GM12878 (cell line): Measurements from ENCODE around the gene ZBTB48. TPM values are rescaled to one million over a fixed set of nuclear protein-coding genes. Genes with fewer than 3 reads are reported as not detected.

Experiments used
- BACH1 ChIP-seq: fragments of 450-650 bp; IDR thresholded peaks from 2 replicates; pipeline ENCODE4 v1.6.1; 2017; ENCODE audit warnings: mild to moderate bottlenecking, borderline replicate concordance
- BHLHE40 ChIP-seq, 2 experiments: fragments of 450-650 bp in 1 of 2; IDR thresholded peaks; 2 replicates each; pipeline ENCODE4 v1.6.1; 2011 to 2017; ENCODE audit warnings: low read depth in 2 of 2, borderline replicate concordance in 1 of 2, improper control_type of control experiment in 1 of 2, low read length in 1 of 2, mild to moderate bottlenecking in 1 of 2
- BMI1 ChIP-seq: fragments of 450-650 bp; IDR thresholded peaks from 2 replicates; pipeline ENCODE4 v1.6.1; 2016; ENCODE audit warnings: mild to moderate bottlenecking, moderate library complexity, borderline replicate concordance
- CBFB ChIP-seq: IDR thresholded peaks from 2 replicates; pipeline ENCODE4 v1.6.1; 2016; ENCODE audit warnings: antibody characterized with exemption, low read depth
- DPF2 ChIP-seq: fragments of 450-650 bp; IDR thresholded peaks from 2 replicates; pipeline ENCODE4 v1.6.1; 2017; ENCODE audit warnings: mild to moderate bottlenecking
- E4F1 ChIP-seq: fragments of 450-650 bp; IDR thresholded peaks from 2 replicates; pipeline ENCODE4 v1.6.1; 2018; ENCODE audit warnings: borderline replicate concordance, mild to moderate bottlenecking; ENCODE audit not compliant: partially characterized antibody
- EGR1 ChIP-seq, 2 experiments: IDR thresholded peaks; 1 replicate in 1 of 2; 2 replicates in 1 of 2; pipeline ENCODE4 v1.6.1; 2011 to 2012; ENCODE audit warnings: low read depth in 2 of 2, low read length in 2 of 2, borderline replicate concordance in 1 of 2, mild to moderate bottlenecking in 1 of 2, moderate library complexity in 1 of 2
- ESRRA ChIP-seq: IDR thresholded peaks from 2 replicates; pipeline ENCODE4 v1.6.1; 2012; ENCODE audit warnings: mild to moderate bottlenecking, low read length, improper control_type of control experiment
- HCFC1 ChIP-seq: fragments of 150-350 bp; IDR thresholded peaks from 2 replicates; pipeline ENCODE4 v1.6.1; 2014; ENCODE audit warnings: low read length
- IKZF1 ChIP-seq: fragments of 450-650 bp; conservative IDR thresholded peaks from 2 replicates; pipeline ENCODE4 v1.6.1; 2017; ENCODE audit warnings: antibody characterized with exemption, mild to moderate bottlenecking
- JUNB ChIP-seq: IDR thresholded peaks from 2 replicates; pipeline ENCODE4 v1.6.1; 2016; ENCODE audit warnings: antibody characterized with exemption, mild to moderate bottlenecking
- LARP7 ChIP-seq: fragments of 450-650 bp; IDR thresholded peaks from 2 replicates; pipeline ENCODE4 v1.6.1; 2017; ENCODE audit warnings: mild to moderate bottlenecking
- NFXL1 ChIP-seq: fragments of 450-650 bp; IDR thresholded peaks from 2 replicates; pipeline ENCODE4 v1.6.1; 2017; ENCODE audit warnings: antibody characterized with exemption, mild to moderate bottlenecking, borderline replicate concordance
- NRF1 ChIP-seq: conservative IDR thresholded peaks from 2 replicates; pipeline ENCODE4 v1.6.1; 2011; ENCODE audit warnings: mild to moderate bottlenecking, low read depth, low read length, improper control_type of control experiment
- PAX5 ChIP-seq: IDR thresholded peaks from 2 replicates; pipeline ENCODE4 v1.6.1; 2011; ENCODE audit warnings: low read depth, low read length, borderline replicate concordance
- PML ChIP-seq: IDR thresholded peaks from 2 replicates; pipeline ENCODE4 v1.6.1; 2012; ENCODE audit warnings: low read length, inconsistent platforms
- POLR2A ChIP-seq: IDR thresholded peaks from 2 replicates; pipeline ENCODE4 v1.6.1; 2011; ENCODE audit warnings: low read depth, mild to moderate bottlenecking, low read length
- RAD21 ChIP-seq: IDR thresholded peaks from 2 replicates; pipeline ENCODE4 v1.6.1; 2011; ENCODE audit warnings: mild to moderate bottlenecking, low read depth, low read length, moderate library complexity; ENCODE audit not compliant: insufficient read depth
- RB1 ChIP-seq: fragments of 450-650 bp; formaldehyde crosslinking; IDR thresholded peaks from 2 replicates; pipeline ENCODE4 v1.6.1; 2017; ENCODE audit warnings: mild to moderate bottlenecking, borderline replicate concordance
- RUNX3 ChIP-seq: IDR thresholded peaks from 2 replicates; pipeline ENCODE4 v1.6.1; 2012; ENCODE audit warnings: low read length, inconsistent platforms
- SMAD5 ChIP-seq: IDR thresholded peaks from 2 replicates; pipeline ENCODE4 v1.6.1; 2016; ENCODE audit warnings: antibody characterized with exemption, low read depth
- SMARCA5 ChIP-seq: fragments of 450-650 bp; IDR thresholded peaks from 2 replicates; pipeline ENCODE4 v1.6.1; 2017; ENCODE audit warnings: mild to moderate bottlenecking
- SP1 ChIP-seq: IDR thresholded peaks from one replicate; pipeline ENCODE4 v1.6.1; 2011; ENCODE audit warnings: low read depth, low read length
- STAT3 ChIP-seq: IDR thresholded peaks from 2 replicates; pipeline ENCODE4 v1.6.1; 2011; ENCODE audit warnings: low read depth, low read length, improper control_type of control experiment
- ZNF24 ChIP-seq: fragments of 450-650 bp; IDR thresholded peaks from 2 replicates; pipeline ENCODE4 v1.6.1; 2017; ENCODE audit warnings: antibody characterized with exemption, mild to moderate bottlenecking
- ZNF384 ChIP-seq: IDR thresholded peaks from 2 replicates; pipeline ENCODE4 v1.6.1; 2012; ENCODE audit warnings: low read depth, mild to moderate bottlenecking, low read length, improper control_type of control experiment, borderline replicate concordance
- ZNF592 ChIP-seq: fragments of 450-650 bp; IDR thresholded peaks from 2 replicates; pipeline ENCODE4 v1.6.1; 2017; ENCODE audit warnings: mild to moderate bottlenecking, moderate library complexity
- polyA plus RNA-seq, 11 experiments: library from polyadenylated mRNA; depleted of rRNA in 4 of 11; unstranded in 6 of 11; stranded (reverse) in 5 of 11; fragments of >200 nt; fragmentation: Nextera tagmentation in 4 of 11; fragmentation: Illumina TruSeq in 1 of 11; extraction: Ambion mirVana in 4 of 11; extraction: Trizol in 1 of 11; gene quantifications; 1 replicate in 1 of 11; 2 replicates in 10 of 11; pipeline versions ENCODE4 v1.2.1 to v1.2.3, GENCODE V29; 2011 to 2016; ENCODE audit warnings: inconsistent platforms in 2 of 11, missing spikeins in 2 of 11, low read depth in 1 of 11
- total RNA-seq, 4 experiments: library from RNA; depleted of rRNA in 3 of 4; stranded (reverse); fragments of >200 nt in 3 of 4; fragmentation: Illumina TruSeq in 1 of 4; extraction: Trizol in 1 of 4; gene quantifications; 2 replicates each; pipeline versions ENCODE4 v1.2.1 to v1.2.3, GENCODE V29; 2013 to 2021

ZBTB48 gene
- total and polyA plus RNA-seq, 10 of the 15 experiments (the other 5 are each of a cell fraction or from before 2014, with no cell fraction given), result 1.00 to 25.3 (median 16.7) TPM

- TF ChIP-seq ZNF24, result peak; percentile 58; the same call in 1 of the 2 replicates
- TF ChIP-seq HCFC1, result peak; percentile 74
- peak; percentile 51; the same call in 1 of the 2 replicates for TF ChIP-seq PML
- peak; percentile 11; the same call in 1 of the 2 replicates for TF ChIP-seq RUNX3
- TF ChIP-seq ZNF384, result no peak
- TF ChIP-seq BHLHE40 (IDR thresholded peaks at IDR 0.05; ENCODE audit: borderline replicate concordance in 1 of 2, low read depth in 2 of 2, low read length in 1 of 2), result peak; percentile 16 to 60; a peak in 2 of 4 replicates
- TF ChIP-seq JUNB, result no peak
- TF ChIP-seq NFXL1, result no peak
- TF ChIP-seq SP1, result peak; percentile 64
- 0 out of 2 replicates have a peak, but pooled peaks have one; percentile 46 for TF ChIP-seq SMAD5
- peak; percentile 42; the same call in 1 of the 2 replicates for TF ChIP-seq ZNF592
- TF ChIP-seq DPF2, result peak; percentile 75
- TF ChIP-seq IKZF1, result peak; percentile 81
- peak; percentile 33; the same call in 1 of the 2 replicates for TF ChIP-seq RAD21
- TF ChIP-seq E4F1, result no peak
- TF ChIP-seq STAT3, result no peak
- TF ChIP-seq PAX5, result peak; percentile 74; the same call in 1 of the 2 replicates
- TF ChIP-seq BMI1, result no peak
- TF ChIP-seq CBFB, result peak; percentile 99
- TF ChIP-seq ESRRA, result 0 out of 2 replicates have a peak, but pooled peaks have one; percentile 49
- peak; percentile 99 for TF ChIP-seq LARP7
- peak in 1 of 2 experiments; percentile 69; a peak in 2 of 3 replicates for TF ChIP-seq EGR1 (IDR thresholded peaks at IDR 0.05; ENCODE audit: borderline replicate concordance in 1 of 2, low read depth in 2 of 2, low read length in 2 of 2)
- TF ChIP-seq SMARCA5, result peak; percentile 89
- peak; percentile 87 for TF ChIP-seq BACH1
- TF ChIP-seq NRF1, result no peak
- peak; percentile 92 for TF ChIP-seq POLR2A
- TF ChIP-seq RB1, result peak; percentile 86; the same call in 1 of the 2 replicates
Observed at GRCh38 chr1:6554031-6554906, 25.5 kb upstream of the ZBTB48 start, which contains the start of gene NOL9 (continued).
